GM23248 (cell line): ENCODE measurements around the gene TRIM59. TPM values are rescaled to one million over a fixed set of nuclear protein-coding genes. Genes with fewer than 3 reads are reported as not detected.
A peak's percentile ranks its signal among the peaks of the same experiment; 100 is the strongest.

Experiments used
- DNase-seq: peaks from one replicate; pipeline ENCODE4 v3.0.0-alpha.2; 2015
- H2AFZ ChIP-seq: fragments of 200-600 bp; sonication (generic); 2 replicates; pipeline ENCODE4 v1.6.1; 2016; ENCODE audit warnings: antibody characterized with exemption
- H3F3A ChIP-seq: fragments of 200-600 bp; sonication (generic); 2 replicates; pipeline ENCODE4 v1.6.1; 2016; ENCODE audit warnings: mild to moderate bottlenecking, antibody characterized with exemption, mixed run types; ENCODE audit not compliant: insufficient read depth
- H3K27ac ChIP-seq: fragments of 200-600 bp; sonication (generic); 2 replicates; pipeline ENCODE4 v1.5.1; 2016; ENCODE audit warnings: mild to moderate bottlenecking
- H3K27me3 ChIP-seq: fragments of 200-600 bp; sonication (generic); replicated peaks from 2 replicates; pipeline ENCODE4 v1.6.1; 2016; ENCODE audit warnings: mild to moderate bottlenecking; ENCODE audit not compliant: insufficient read depth
- H3K36me3 ChIP-seq: fragments of 200-600 bp; sonication (generic); 2 replicates; pipeline ENCODE4 v1.6.1; 2016; ENCODE audit warnings: low read depth, mild to moderate bottlenecking
- H3K4me1 ChIP-seq: fragments of 200-600 bp; sonication (generic); 2 replicates; pipeline ENCODE4 v1.6.1; 2016; ENCODE audit warnings: mild to moderate bottlenecking; ENCODE audit not compliant: insufficient read depth
- H3K4me2 ChIP-seq: fragments of 200-600 bp; sonication (generic); one replicate; pipeline ENCODE4 v1.6.1; 2016; ENCODE audit warnings: mild to moderate bottlenecking; ENCODE audit not compliant: unreplicated experiment
- H3K4me3 ChIP-seq: fragments of 200-600 bp; sonication (generic); 2 replicates; pipeline ENCODE4 v1.5.1; 2016; ENCODE audit warnings: mild to moderate bottlenecking
- H3K79me2 ChIP-seq: fragments of 200-600 bp; sonication (generic); 2 replicates; pipeline ENCODE4 v1.6.1; 2016; ENCODE audit warnings: mild to moderate bottlenecking; ENCODE audit not compliant: insufficient read depth
- H3K9ac ChIP-seq: fragments of 200-600 bp; sonication (generic); 2 replicates; pipeline ENCODE4 v1.6.1; 2016; ENCODE audit warnings: mild to moderate bottlenecking
- H3K9me2 ChIP-seq: fragments of 200-600 bp; sonication (generic); 2 replicates; pipeline ENCODE4 v1.6.1; 2016; ENCODE audit warnings: mixed run types, mild to moderate bottlenecking, moderate library complexity; ENCODE audit not compliant: insufficient read depth
- H3K9me3 ChIP-seq: fragments of 200-600 bp; sonication (generic); one replicate; pipeline ENCODE4 v1.6.1; 2017; ENCODE audit warnings: low read depth
- H4K20me1 ChIP-seq: fragments of 200-600 bp; sonication (generic); 2 replicates; pipeline ENCODE4 v1.6.0; 2016; ENCODE audit not compliant: insufficient read depth
- EZH2 ChIP-seq: fragments of 200-600 bp; sonication (generic); IDR thresholded peaks from 2 replicates; pipeline ENCODE4 v1.6.1; 2018; ENCODE audit warnings: antibody characterized with exemption, mild to moderate bottlenecking; ENCODE audit not compliant: insufficient read depth, poor library complexity, severe bottlenecking
- EZH2phosphoT487 ChIP-seq: fragments of 200-600 bp; sonication (generic); IDR thresholded peaks from 2 replicates; pipeline ENCODE4 v1.6.1; 2018; ENCODE audit warnings: antibody characterized with exemption, moderate library complexity, mild to moderate bottlenecking, low read depth; ENCODE audit not compliant: insufficient read depth
- WGBS, 2 experiments: methylation state at CpG; one replicate each; pipeline ENCODE4 v1.1.6; 2015 to 2017; ENCODE audit warnings: low lambda C conversion rate in 2 of 2, low coverage in 1 of 2; ENCODE audit errors: missing lambda C conversion rate in 2 of 2; 5-methylcytosine and 5-hydroxymethylcytosine counted together
- in situ Hi-C: fragments of 300-500 bp; cut with MboI; formaldehyde crosslinking; loops from 2 replicates; pipeline ENCODE4 v1.15.0; 2020
- polyA plus RNA-seq: library from polyadenylated mRNA; unstranded; fragments of >200 nt; fragmentation: Nextera tagmentation; extraction: Ambion mirVana; gene quantifications from 2 replicates; pipeline ENCODE4 v1.2.1, GENCODE V29; 2016
- total RNA-seq: library from RNA; depleted of rRNA; stranded (reverse); fragments of >200 nt; shearing (Covaris generic); gene quantifications from 2 replicates; pipeline ENCODE4 v1.2.3, GENCODE V29; 2014

TRIM59 gene
- total and polyA plus RNA-seq, 2 experiments from 2014 or later: 14.8 to 23.9 TPM

DNA sequence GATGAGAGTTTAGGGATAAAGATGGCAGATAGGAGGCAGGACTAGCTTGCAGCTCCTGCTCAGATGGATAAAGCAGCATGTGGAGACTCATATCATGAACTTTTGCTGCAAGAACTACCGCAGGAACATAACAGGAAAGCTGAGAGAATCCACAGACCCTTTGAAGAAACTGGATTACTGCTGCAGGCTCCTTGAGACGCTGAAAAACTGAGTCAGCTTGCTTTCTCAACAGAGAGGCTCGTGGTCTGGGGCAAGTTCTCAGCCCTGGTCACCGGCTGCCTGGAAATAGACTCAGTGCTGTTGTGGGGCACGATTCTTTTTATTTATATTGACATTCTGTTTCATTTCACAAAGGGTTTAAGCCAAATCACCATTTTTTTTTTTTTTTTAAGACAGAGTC lies 28.8 kb upstream of the TRIM59 start:
- peak overlapping the region; percentile 6; the same call in 1 of the 2 replicates for H3K4me3 ChIP-seq
- H3K36me3 ChIP-seq: no peaks in the 10 kb centered on the region
- H3F3A ChIP-seq: peaks cover 53% of the 10 kb centered on the region
- peak overlapping the region; percentile 49 for H3K9ac ChIP-seq
- no peaks in the 10 kb centered on the region for H3K9me2 ChIP-seq
- H3K79me2 ChIP-seq: no peaks in the 10 kb centered on the region
- no peaks in the 10 kb centered on the region for H4K20me1 ChIP-seq
- peak overlapping the region; percentile 69 for H3K27ac ChIP-seq
- TF ChIP-seq EZH2phosphoT487: no peak
- no peak for TF ChIP-seq EZH2
- peak; percentile 84 for DNase-seq
- H3K4me1 ChIP-seq: peaks cover 45% of the 10 kb centered on the region
- WGBS, 2 experiments: 13 to 23% methylated on average over 5 of the region's 5 CpGs
- H3K4me2 ChIP-seq: peak overlapping the region; percentile 21
- in situ Hi-C loops: no loop called here
- H2AFZ ChIP-seq: 0 out of 2 replicates have a peak overlapping the region, but pooled peaks have one; percentile 1
- H3K9me3 ChIP-seq: no peaks in the 10 kb centered on the region
- H3K27me3 ChIP-seq: no peaks in the 10 kb centered on the region

- H3K79me2 ChIP-seq: no peaks in the 10 kb centered on the region
- peak overlapping the region; percentile 49 for H3K9ac ChIP-seq
- peak; percentile 43 for DNase-seq
- no peaks in the 10 kb centered on the region for H4K20me1 ChIP-seq
- in situ Hi-C loops: no loop called here
- peaks cover 50% of the 10 kb centered on the region for H3K4me1 ChIP-seq
- H3K27ac ChIP-seq: peak overlapping the region; percentile 69
- H3K4me2 ChIP-seq: peak overlapping the region; percentile 21
- H2AFZ ChIP-seq: 0 out of 2 replicates have a peak overlapping the region, but pooled peaks have one; percentile 1
- no peaks in the 10 kb centered on the region for H3K9me3 ChIP-seq
- H3K27me3 ChIP-seq: no peaks in the 10 kb centered on the region
- H3K36me3 ChIP-seq: no peaks in the 10 kb centered on the region
- TF ChIP-seq EZH2 (no peak), EZH2phosphoT487 (no peak)
- H3K9me2 ChIP-seq: no peaks in the 10 kb centered on the region
- 52 to 55% methylated on average over 5 of the region's 5 CpGs for WGBS, 2 experiments
- H3F3A ChIP-seq: peaks cover 59% of the 10 kb centered on the region
- peak overlapping the region; percentile 6; the same call in 1 of the 2 replicates for H3K4me3 ChIP-seq
Measured at GRCh38 chr3:160477750-160478149, 28.2 kb upstream of the TRIM59 start.

- 49 to 71% methylated on average over 2 of the region's 2 CpGs for WGBS, 2 experiments
- no peak overlapping the region for H3K9ac ChIP-seq
- no peak overlapping the region for H3K4me3 ChIP-seq
- peaks cover 55% of the 10 kb centered on the region for H3K4me1 ChIP-seq
- H4K20me1 ChIP-seq: no peaks in the 10 kb centered on the region
- no peaks in the 10 kb centered on the region for H3K9me2 ChIP-seq
- H3K27ac ChIP-seq: no peak overlapping the region
- H3K79me2 ChIP-seq: no peaks in the 10 kb centered on the region
- no peak overlapping the region for H2AFZ ChIP-seq
- no peaks in the 10 kb centered on the region for H3K27me3 ChIP-seq
- no peaks in the 10 kb centered on the region for H3K9me3 ChIP-seq
- in situ Hi-C loops: no loop called here
- H3K4me2 ChIP-seq: peak overlapping the region; percentile 6
- TF ChIP-seq EZH2 (no peak), EZH2phosphoT487 (no peak)
- peaks cover 65% of the 10 kb centered on the region for H3F3A ChIP-seq
- peak; percentile 63 for DNase-seq
- H3K36me3 ChIP-seq: no peaks in the 10 kb centered on the region
Measured at GRCh38 chr3:160475884-160476283, 26.3 kb upstream of the TRIM59 start.

GRCh38 chr3:160475153-160475552 lies 25.6 kb upstream of the TRIM59 start:
- WGBS, 2 experiments: 100% methylated on average over 2 of the region's 2 CpGs
- no peak for DNase-seq
- TF ChIP-seq EZH2phosphoT487 (no peak), EZH2 (no peak)
- Histone ChIP-seq H3K27ac (peak overlapping the region; percentile 57; the same call in 1 of the 2 replicates), H3K9me2 (no peaks in the 10 kb centered on the region), H3K9me3 (no peaks in the 10 kb centered on the region), H2AFZ (no peak overlapping the region), H3K4me3 (no peak overlapping the region), H3K36me3 (no peaks in the 10 kb centered on the region), H3K4me2 (peak overlapping the region; percentile 67), H3F3A (peaks cover 64% of the 10 kb centered on the region), H4K20me1 (no peaks in the 10 kb centered on the region), H3K27me3 (no peaks in the 10 kb centered on the region), H3K4me1 (peaks cover 55% of the 10 kb centered on the region), H3K9ac (no peak overlapping the region; the same call in 1 of the 2 replicates), H3K79me2 (no peaks in the 10 kb centered on the region)
- in situ Hi-C loops: no loop called here
